GM23338 (cell line): ENCODE measurements around the gene RPS6KA1. TPM values are rescaled to one million over a fixed set of nuclear protein-coding genes. Genes with fewer than 3 reads are reported as not detected.
A peak's percentile ranks its signal among the peaks of the same experiment; 100 is the strongest.

ENCODE experiments used
- ATAC-seq: fragments of 200-7000 bp; cut with Tn5 transposase; 3 replicates; pipeline ENCODE4 v1.9.1; 2020
- DNase-seq: peaks from one replicate; pipeline ENCODE4 v3.0.0-alpha.2; 2015; ENCODE audit warnings: low spot score
- H2AFZ ChIP-seq: fragments of 200-600 bp; sonication (generic); 2 replicates; pipeline ENCODE4 v1.8.0; 2016; ENCODE audit warnings: antibody characterized with exemption, mild to moderate bottlenecking, moderate library complexity
- H3F3A ChIP-seq: fragments of 200-600 bp; sonication (generic); replicated peaks from 2 replicates; pipeline ENCODE4 v1.8.0; 2017; ENCODE audit warnings: antibody characterized with exemption, mixed run types, low read depth
- H3K27ac ChIP-seq: fragments of 200-600 bp; sonication (generic); 2 replicates; pipeline ENCODE4 v1.6.1; 2016; ENCODE audit warnings: low read depth
- H3K27me3 ChIP-seq: fragments of 200-600 bp; sonication (generic); 2 replicates; pipeline ENCODE4 v1.8.0; 2016; ENCODE audit warnings: mild to moderate bottlenecking, mixed run types, moderate library complexity; ENCODE audit not compliant: insufficient read depth
- H3K36me3 ChIP-seq: fragments of 200-600 bp; sonication (generic); 2 replicates; pipeline ENCODE4 v1.8.0; 2016; ENCODE audit warnings: mild to moderate bottlenecking; ENCODE audit not compliant: insufficient read depth
- H3K4me1 ChIP-seq: fragments of 200-600 bp; sonication (generic); 2 replicates; pipeline ENCODE4 v1.8.0; 2016; ENCODE audit warnings: mild to moderate bottlenecking, moderate library complexity; ENCODE audit not compliant: insufficient read depth
- H3K4me2 ChIP-seq: fragments of 200-600 bp; sonication (generic); 2 replicates; pipeline ENCODE4 v1.7.1; 2017; ENCODE audit warnings: mixed run types
- H3K4me3 ChIP-seq: fragments of 200-600 bp; sonication (generic); 2 replicates; pipeline ENCODE4 v1.6.1; 2016; ENCODE audit warnings: mixed run types
- H3K79me2 ChIP-seq: fragments of 200-600 bp; sonication (generic); replicated peaks from 2 replicates; pipeline ENCODE4 v1.8.0; 2017; ENCODE audit warnings: mild to moderate bottlenecking; ENCODE audit not compliant: insufficient read depth
- H3K9me2 ChIP-seq: fragments of 200-600 bp; sonication (generic); 2 replicates; pipeline ENCODE4 v1.8.0; 2017; ENCODE audit not compliant: insufficient read depth
- H4K20me1 ChIP-seq: fragments of 200-600 bp; sonication (generic); replicated peaks from 2 replicates; pipeline ENCODE4 v1.8.0; 2017; ENCODE audit warnings: mild to moderate bottlenecking; ENCODE audit not compliant: insufficient read depth
- H3K27ac Mint-ChIP-seq: 2 replicates; pipeline ENCODE4 v1.8.0; 2020; ENCODE audit warnings: inconsistent platforms, mild to moderate bottlenecking, moderate library complexity, mixed read lengths
- H3K27me3 Mint-ChIP-seq: 3 replicates; pipeline ENCODE4 v1.8.0; 2022; ENCODE audit warnings: low read depth, mild to moderate bottlenecking, moderate library complexity, mixed read lengths, inconsistent platforms; ENCODE audit not compliant: insufficient read depth, poor library complexity
- H3K36me3 Mint-ChIP-seq: 3 replicates; pipeline ENCODE4 v1.8.0; 2021; ENCODE audit warnings: low read depth, mild to moderate bottlenecking, inconsistent platforms, moderate library complexity, mixed read lengths
- H3K4me1 Mint-ChIP-seq: 3 replicates; pipeline ENCODE4 v1.8.0; 2020; ENCODE audit warnings: mild to moderate bottlenecking, inconsistent platforms, mixed read lengths
- H3K4me3 Mint-ChIP-seq: 3 replicates; pipeline ENCODE4 v1.8.0; 2021; ENCODE audit warnings: moderate library complexity, mild to moderate bottlenecking, inconsistent platforms, mixed read lengths
- H3K9me3 Mint-ChIP-seq: 3 replicates; pipeline ENCODE4 v1.8.0; 2020; ENCODE audit warnings: moderate library complexity, mild to moderate bottlenecking, inconsistent platforms, mixed read lengths
- CREB1 ChIP-seq: fragments of 250-450 bp; sonication (Bioruptor Pico); IDR thresholded peaks from 2 replicates; pipeline ENCODE4 v1.5.0; 2020; ENCODE audit warnings: low read depth, mild to moderate bottlenecking, moderate library complexity
- EZH2 ChIP-seq: fragments of 200-600 bp; sonication (generic); IDR thresholded peaks from one replicate; pipeline ENCODE4 v1.8.0; 2017; ENCODE audit warnings: antibody characterized with exemption, mild to moderate bottlenecking, low read depth; ENCODE audit not compliant: unreplicated experiment
- EZH2phosphoT487 ChIP-seq: fragments of 200-600 bp; sonication (generic); IDR thresholded peaks from one replicate; pipeline ENCODE4 v1.8.1; 2018; ENCODE audit warnings: antibody characterized with exemption; ENCODE audit not compliant: unreplicated experiment
- JUNB ChIP-seq: IDR thresholded peaks from one replicate; pipeline ENCODE4 v1.6.1; 2016; ENCODE audit warnings: antibody characterized with exemption; ENCODE audit not compliant: unreplicated experiment
- NANOG ChIP-seq: IDR thresholded peaks from 2 replicates; pipeline ENCODE4 v1.6.1; 2016; ENCODE audit warnings: antibody characterized with exemption, borderline replicate concordance
- POLR2AphosphoS5 ChIP-seq: IDR thresholded peaks from 2 replicates; pipeline ENCODE4 v1.6.1; 2016; ENCODE audit warnings: antibody characterized with exemption, low read depth
- STAT1 ChIP-seq: IDR thresholded peaks from one replicate; pipeline ENCODE4 v1.6.1; 2016; ENCODE audit warnings: antibody characterized with exemption; ENCODE audit not compliant: unreplicated experiment
- ZNF114 ChIP-seq: fragments of 250-450 bp; sonication (Bioruptor Pico); IDR thresholded peaks from 2 replicates; pipeline ENCODE4 v1.5.0; 2020; ENCODE audit warnings: mild to moderate bottlenecking, moderate library complexity
- ZNF331 ChIP-seq: fragments of 250-450 bp; sonication (Bioruptor Pico); IDR thresholded peaks from 2 replicates; pipeline ENCODE4 v1.5.0; 2020; ENCODE audit warnings: low read depth, mild to moderate bottlenecking, moderate library complexity
- polyA plus RNA-seq: library from polyadenylated mRNA; unstranded; fragments of >200 nt; fragmentation: Nextera tagmentation; extraction: Ambion mirVana; gene quantifications from 2 replicates; pipeline ENCODE4 v1.2.1, GENCODE V29; 2016
- total RNA-seq: library from RNA; depleted of rRNA; stranded (reverse); fragments of >200 nt; shearing (Covaris generic); gene quantifications from 2 replicates; pipeline ENCODE4 v1.2.3, GENCODE V29; 2014
- TF ChIP-seq, protein P1 (sequence below): IDR thresholded peaks from 2 replicates; pipeline ENCODE4 v1.6.1; 2016; ENCODE audit warnings: antibody characterized with exemption
- TF ChIP-seq, protein P2 (sequence below), 2 experiments: fragments of 200-600 bp in 1 of 2; sonication (generic) in 1 of 2; conservative IDR thresholded peaks; 2 replicates each; pipeline versions ENCODE4 v1.5.1 to v1.6.1; 2016 to 2017; ENCODE audit warnings: antibody characterized with exemption in 2 of 2, low read depth in 2 of 2, mild to moderate bottlenecking in 2 of 2, moderate library complexity in 1 of 2
- TF ChIP-seq, protein P3 (sequence below): IDR thresholded peaks from one replicate; pipeline ENCODE4 v1.6.1; 2018; ENCODE audit warnings: antibody characterized with exemption; ENCODE audit not compliant: unreplicated experiment

The RPS6KA1 gene
- total and polyA plus RNA-seq, 2 experiments from 2014 or later = 28.3 to 68.6 TPM

DNA sequence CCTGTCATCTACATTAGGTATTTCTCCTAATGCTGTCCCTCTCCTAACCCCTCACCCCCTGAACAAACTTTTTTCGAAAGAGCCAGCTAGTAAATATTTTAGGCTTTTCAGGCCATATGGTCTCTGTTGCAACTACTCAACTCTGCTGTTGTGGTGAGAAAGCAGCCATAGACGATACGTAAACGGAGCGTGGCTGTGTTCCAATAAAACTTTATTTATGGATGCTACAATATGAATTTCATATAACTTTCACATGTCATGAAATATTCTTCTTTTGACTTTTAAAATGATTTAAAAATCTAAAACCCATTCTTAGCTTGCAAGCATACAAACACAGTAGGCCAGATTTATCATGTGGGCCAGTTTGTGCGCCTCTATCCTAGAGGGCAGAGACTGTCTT is 11.2 kb upstream of the RPS6KA1 start (continued):
- TF ChIP-seq ZNF114 (CRISPR knock-in tag) = no peak
- TF ChIP-seq, protein P1, sequence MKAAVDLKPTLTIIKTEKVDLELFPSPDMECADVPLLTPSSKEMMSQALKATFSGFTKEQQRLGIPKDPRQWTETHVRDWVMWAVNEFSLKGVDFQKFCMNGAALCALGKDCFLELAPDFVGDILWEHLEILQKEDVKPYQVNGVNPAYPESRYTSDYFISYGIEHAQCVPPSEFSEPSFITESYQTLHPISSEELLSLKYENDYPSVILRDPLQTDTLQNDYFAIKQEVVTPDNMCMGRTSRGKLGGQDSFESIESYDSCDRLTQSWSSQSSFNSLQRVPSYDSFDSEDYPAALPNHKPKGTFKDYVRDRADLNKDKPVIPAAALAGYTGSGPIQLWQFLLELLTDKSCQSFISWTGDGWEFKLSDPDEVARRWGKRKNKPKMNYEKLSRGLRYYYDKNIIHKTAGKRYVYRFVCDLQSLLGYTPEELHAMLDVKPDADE = no peak

DNA sequence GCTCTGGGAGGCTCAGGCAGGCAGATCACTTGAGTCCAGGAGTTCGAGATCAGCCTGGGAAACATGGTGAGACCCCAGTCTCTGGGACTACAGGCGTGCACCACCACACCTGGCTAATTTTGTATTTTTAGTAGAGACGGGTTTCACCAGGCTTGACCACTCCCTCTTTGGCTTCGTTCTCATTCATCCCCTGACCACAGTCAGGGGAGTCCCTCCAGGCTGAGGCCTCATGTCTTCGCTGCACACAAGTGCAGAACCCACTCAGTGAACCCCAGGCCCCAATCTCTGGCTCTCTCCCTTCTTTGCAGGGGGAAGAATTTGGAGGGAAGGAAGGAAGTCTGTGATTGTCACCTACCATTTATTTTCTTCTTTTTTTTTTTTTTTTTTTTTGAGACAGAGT is 9.2 kb upstream of the RPS6KA1 start:
- no peak for ATAC-seq
- no peaks in the 10 kb centered on the region for H3K9me2 ChIP-seq
- H3K4me2 ChIP-seq = no peak overlapping the region
- peaks cover 11% of the 10 kb centered on the region for H3K27me3 Mint-ChIP-seq
- H3F3A ChIP-seq = no peaks in the 10 kb centered on the region
- DNase-seq = no peak
- H3K79me2 ChIP-seq = no peaks in the 10 kb centered on the region
- no peak overlapping the region for H3K27ac ChIP-seq
- H3K36me3 ChIP-seq = no peaks in the 10 kb centered on the region
- H3K4me3 Mint-ChIP-seq = no peak overlapping the region
- no peak overlapping the region for H2AFZ ChIP-seq
- no peaks in the 10 kb centered on the region; the same call in 2 of the 3 replicates for H3K9me3 Mint-ChIP-seq
- H3K36me3 Mint-ChIP-seq = no peaks in the 10 kb centered on the region
- no peaks in the 10 kb centered on the region for H4K20me1 ChIP-seq
- H3K4me1 ChIP-seq = peaks cover 8% of the 10 kb centered on the region
- no peaks in the 10 kb centered on the region for H3K27me3 ChIP-seq
- H3K4me3 ChIP-seq = no peak overlapping the region
- peaks cover 9% of the 10 kb centered on the region for H3K4me1 Mint-ChIP-seq
- TF ChIP-seq CREB1 (no peak), JUNB (no peak), EZH2 (no peak), EZH2phosphoT487 (no peak), ZNF114 (CRISPR knock-in tag) (no peak)
- TF ChIP-seq, protein P2, sequence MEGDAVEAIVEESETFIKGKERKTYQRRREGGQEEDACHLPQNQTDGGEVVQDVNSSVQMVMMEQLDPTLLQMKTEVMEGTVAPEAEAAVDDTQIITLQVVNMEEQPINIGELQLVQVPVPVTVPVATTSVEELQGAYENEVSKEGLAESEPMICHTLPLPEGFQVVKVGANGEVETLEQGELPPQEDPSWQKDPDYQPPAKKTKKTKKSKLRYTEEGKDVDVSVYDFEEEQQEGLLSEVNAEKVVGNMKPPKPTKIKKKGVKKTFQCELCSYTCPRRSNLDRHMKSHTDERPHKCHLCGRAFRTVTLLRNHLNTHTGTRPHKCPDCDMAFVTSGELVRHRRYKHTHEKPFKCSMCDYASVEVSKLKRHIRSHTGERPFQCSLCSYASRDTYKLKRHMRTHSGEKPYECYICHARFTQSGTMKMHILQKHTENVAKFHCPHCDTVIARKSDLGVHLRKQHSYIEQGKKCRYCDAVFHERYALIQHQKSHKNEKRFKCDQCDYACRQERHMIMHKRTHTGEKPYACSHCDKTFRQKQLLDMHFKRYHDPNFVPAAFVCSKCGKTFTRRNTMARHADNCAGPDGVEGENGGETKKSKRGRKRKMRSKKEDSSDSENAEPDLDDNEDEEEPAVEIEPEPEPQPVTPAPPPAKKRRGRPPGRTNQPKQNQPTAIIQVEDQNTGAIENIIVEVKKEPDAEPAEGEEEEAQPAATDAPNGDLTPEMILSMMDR (conservative IDR thresholded peaks at IDR 0.05; ENCODE audit: low read depth in 2 of 2) = no peak
- TF ChIP-seq, protein P1 = no peak
- H3K27ac Mint-ChIP-seq = no peak overlapping the region

DNA sequence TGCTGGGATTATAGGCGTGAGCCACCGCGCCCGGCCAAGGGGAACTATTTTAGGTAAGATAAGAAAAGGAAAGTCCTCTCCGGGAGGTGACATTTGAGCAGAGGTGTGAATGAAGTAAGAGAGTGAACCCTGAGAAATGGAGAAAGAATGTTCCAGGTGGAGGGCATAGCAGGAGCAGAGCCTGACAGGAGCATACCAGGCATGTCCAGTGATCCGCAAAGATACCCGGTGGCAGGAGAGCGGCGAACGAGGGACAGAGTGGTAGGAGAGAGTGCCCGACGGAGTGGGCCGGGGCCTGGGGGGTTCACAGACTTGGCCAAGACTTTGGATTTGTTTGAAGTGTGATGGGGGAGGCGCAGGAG is 7.9 kb upstream of the RPS6KA1 start:
- Histone ChIP-seq H3K36me3 (no peaks in the 10 kb centered on the region), H3K27ac (no peak overlapping the region), H3K4me1 (peaks cover 8% of the 10 kb centered on the region), H3K27me3 (no peaks in the 10 kb centered on the region), H2AFZ (0 out of 2 replicates have a peak overlapping the region, but pooled peaks have one; percentile 32), H3F3A (no peaks in the 10 kb centered on the region), H3K4me2 (no peak overlapping the region), H3K79me2 (no peaks in the 10 kb centered on the region), H3K4me3 (no peak overlapping the region), H3K9me2 (no peaks in the 10 kb centered on the region), H4K20me1 (no peaks in the 10 kb centered on the region)
- Mint-ChIP-seq H3K36me3 (no peaks in the 10 kb centered on the region), H3K4me1 (peaks cover 9% of the 10 kb centered on the region), H3K27me3 (peaks cover 11% of the 10 kb centered on the region), H3K4me3 (no peak overlapping the region), H3K27ac (no peak overlapping the region), H3K9me3 (no peaks in the 10 kb centered on the region; the same call in 2 of the 3 replicates)
- DNase-seq (no peak), ATAC-seq (no peak)
- TF ChIP-seq STAT1 (no peak), CREB1 (no peak), EZH2 (no peak), POLR2AphosphoS5 (no peak), JUNB (no peak), NANOG (no peak), ZNF331 (no peak)
- TF ChIP-seq, protein P2 (conservative IDR thresholded peaks at IDR 0.05; ENCODE audit: low read depth in 2 of 2) = no peak
- TF ChIP-seq, protein P3, sequence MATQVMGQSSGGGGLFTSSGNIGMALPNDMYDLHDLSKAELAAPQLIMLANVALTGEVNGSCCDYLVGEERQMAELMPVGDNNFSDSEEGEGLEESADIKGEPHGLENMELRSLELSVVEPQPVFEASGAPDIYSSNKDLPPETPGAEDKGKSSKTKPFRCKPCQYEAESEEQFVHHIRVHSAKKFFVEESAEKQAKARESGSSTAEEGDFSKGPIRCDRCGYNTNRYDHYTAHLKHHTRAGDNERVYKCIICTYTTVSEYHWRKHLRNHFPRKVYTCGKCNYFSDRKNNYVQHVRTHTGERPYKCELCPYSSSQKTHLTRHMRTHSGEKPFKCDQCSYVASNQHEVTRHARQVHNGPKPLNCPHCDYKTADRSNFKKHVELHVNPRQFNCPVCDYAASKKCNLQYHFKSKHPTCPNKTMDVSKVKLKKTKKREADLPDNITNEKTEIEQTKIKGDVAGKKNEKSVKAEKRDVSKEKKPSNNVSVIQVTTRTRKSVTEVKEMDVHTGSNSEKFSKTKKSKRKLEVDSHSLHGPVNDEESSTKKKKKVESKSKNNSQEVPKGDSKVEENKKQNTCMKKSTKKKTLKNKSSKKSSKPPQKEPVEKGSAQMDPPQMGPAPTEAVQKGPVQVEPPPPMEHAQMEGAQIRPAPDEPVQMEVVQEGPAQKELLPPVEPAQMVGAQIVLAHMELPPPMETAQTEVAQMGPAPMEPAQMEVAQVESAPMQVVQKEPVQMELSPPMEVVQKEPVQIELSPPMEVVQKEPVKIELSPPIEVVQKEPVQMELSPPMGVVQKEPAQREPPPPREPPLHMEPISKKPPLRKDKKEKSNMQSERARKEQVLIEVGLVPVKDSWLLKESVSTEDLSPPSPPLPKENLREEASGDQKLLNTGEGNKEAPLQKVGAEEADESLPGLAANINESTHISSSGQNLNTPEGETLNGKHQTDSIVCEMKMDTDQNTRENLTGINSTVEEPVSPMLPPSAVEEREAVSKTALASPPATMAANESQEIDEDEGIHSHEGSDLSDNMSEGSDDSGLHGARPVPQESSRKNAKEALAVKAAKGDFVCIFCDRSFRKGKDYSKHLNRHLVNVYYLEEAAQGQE = no peak
